ENCODE results near the gene ATP5ME.

The ATP5ME gene

DNA sequence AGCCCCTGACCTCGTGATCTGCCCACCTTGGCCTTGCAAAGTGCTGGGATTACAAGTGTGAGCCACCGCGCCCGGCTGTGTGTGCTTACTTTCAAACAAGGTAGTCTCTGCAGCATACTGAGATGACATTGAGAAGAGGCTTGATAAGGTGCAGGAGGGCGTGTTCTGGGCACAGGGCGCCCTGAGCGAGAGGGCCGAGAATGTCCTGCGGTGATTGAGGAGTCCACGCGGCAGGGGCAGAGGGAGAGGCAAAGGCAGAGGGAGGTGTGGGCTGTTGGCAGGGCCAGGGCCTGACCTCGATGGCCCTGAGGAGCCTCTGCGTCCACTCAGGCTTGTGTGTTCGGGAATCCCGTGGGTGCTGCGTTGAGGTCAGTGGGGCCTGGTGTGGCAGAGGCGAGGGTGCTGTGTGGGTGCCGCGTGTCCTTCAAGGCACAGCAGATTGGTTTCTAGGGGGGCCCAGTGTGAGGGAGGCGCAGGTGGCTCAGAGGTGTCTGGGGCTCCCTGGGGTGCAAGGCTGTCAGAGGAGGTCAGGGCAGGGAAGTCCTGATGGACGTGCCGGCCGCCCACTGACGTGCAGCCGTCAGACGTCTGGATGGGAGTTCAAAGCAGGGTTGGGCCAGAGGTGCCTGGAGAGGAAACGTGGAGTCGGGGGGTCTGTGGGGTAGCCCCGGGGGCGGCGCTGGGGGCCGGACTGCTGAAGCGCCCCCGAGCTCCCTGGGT, 43.7 kb upstream of the ATP5ME start:
- TF ChIP-seq, protein P1, sequence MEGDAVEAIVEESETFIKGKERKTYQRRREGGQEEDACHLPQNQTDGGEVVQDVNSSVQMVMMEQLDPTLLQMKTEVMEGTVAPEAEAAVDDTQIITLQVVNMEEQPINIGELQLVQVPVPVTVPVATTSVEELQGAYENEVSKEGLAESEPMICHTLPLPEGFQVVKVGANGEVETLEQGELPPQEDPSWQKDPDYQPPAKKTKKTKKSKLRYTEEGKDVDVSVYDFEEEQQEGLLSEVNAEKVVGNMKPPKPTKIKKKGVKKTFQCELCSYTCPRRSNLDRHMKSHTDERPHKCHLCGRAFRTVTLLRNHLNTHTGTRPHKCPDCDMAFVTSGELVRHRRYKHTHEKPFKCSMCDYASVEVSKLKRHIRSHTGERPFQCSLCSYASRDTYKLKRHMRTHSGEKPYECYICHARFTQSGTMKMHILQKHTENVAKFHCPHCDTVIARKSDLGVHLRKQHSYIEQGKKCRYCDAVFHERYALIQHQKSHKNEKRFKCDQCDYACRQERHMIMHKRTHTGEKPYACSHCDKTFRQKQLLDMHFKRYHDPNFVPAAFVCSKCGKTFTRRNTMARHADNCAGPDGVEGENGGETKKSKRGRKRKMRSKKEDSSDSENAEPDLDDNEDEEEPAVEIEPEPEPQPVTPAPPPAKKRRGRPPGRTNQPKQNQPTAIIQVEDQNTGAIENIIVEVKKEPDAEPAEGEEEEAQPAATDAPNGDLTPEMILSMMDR (IDR thresholded peaks at IDR 0.05; ENCODE audit: low read depth, low read length): no peak
- no peak overlapping the region for H3K4me3 ChIP-seq (ENCODE audit: low read depth, low read length)

DNA sequence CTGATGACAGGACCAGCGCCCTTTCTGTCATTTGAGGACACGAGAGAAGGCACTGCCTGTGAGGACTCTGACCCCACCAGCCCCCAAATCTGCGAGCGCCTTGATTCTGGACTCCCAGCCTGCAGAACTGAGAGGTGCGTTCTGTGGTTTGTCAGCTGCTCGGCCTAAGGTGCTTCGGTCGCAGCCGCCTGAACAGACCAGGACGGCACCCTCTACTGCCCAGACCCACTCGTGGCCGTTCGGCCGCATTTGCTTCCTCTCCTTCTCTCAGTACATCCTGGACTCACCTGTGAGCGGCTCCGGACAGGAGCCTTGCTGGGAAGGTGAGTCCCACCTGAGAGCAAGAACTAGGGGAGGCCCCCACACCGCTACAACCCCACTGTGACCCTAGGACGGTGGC, 40.0 kb upstream of the ATP5ME start:
- no peak overlapping the region for H3K4me3 ChIP-seq (ENCODE audit: low read depth, low read length)
- TF ChIP-seq, protein P1 (IDR thresholded peaks at IDR 0.05; ENCODE audit: low read depth, low read length): no peak

DNA sequence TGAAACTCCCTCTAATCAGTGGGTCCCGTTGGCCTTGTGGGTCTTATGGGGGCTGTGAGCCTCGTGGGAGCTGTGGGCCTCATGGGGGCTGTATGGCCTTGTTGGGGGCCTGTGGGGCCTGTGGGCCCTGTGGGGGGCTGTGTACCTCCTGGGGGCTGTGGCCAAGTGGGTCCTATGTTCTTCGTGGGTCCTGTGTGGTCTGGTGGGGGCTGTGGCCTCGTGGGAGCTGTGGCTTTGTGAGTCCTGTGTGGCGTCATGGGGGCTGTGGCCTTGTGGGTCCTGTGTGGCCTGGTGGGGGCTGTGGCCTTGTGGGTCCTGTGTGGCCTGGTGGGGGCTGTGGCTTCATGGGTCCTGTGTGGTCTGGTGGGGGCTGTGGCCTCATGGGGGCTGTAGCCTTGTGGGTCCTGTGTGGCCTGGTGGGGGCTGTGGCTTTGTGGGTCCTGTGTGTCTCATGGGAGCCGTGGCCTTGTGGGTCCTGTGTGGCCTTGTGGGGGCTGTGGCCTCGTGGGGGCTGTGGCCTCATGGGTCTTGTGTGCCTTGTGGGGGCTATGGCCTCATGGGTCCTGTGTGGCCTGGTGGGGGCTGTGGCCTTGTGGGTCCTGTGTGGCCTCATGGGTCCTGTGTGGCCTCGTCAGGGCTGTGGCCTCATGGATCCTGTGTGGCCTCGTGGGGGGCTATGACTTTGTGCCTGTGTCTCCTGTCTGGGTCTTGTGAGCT, 39.0 kb upstream of the ATP5ME start:
- TF ChIP-seq, protein P1 (IDR thresholded peaks at IDR 0.05; ENCODE audit: low read depth, low read length): no peak
- no peak overlapping the region for H3K4me3 ChIP-seq (ENCODE audit: low read depth, low read length)

DNA sequence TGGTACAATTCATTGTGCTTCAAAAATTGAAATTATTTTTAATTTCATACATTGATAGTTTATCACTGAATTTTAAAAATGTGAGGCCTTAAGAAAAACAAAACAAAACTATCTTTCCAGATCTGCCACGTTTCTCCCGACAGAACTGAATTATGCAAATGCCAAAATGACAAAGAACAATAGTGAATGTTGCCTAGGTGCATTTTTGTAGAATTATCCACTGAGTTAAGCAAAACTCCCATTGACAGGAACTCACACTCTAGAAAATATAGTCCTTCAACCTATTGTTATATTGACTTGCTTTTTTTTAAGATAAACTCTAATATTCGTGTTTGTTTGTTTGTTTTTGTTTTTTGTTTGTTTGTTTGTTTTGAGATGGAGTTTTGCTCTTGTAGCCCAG, 38.0 kb upstream of the ATP5ME start:
- no peak overlapping the region for H3K4me3 ChIP-seq (ENCODE audit: low read depth, low read length)
- TF ChIP-seq, protein P1 (IDR thresholded peaks at IDR 0.05; ENCODE audit: low read depth, low read length): no peak

DNA sequence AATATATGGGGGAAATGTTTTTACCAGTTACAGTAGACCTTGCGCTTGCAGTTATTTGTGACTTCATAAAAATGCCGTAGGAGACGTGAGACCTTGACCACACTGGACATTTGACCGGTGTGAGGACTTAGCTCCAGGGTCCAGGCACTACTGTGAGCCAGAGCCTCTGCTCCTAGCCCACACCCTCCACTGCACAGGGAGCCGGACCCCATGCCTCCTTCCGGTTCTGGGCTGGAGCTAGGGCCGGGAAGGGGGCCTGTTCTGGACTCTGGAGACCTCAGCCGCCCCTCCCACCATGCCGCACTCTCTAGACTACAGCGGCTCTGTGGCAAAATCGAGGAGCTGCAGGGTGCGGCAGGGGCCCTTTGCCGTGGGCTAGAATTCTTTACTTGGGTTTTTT, 36.8 kb upstream of the ATP5ME start:
- no peak overlapping the region for H3K4me3 ChIP-seq (ENCODE audit: low read depth, low read length)
- TF ChIP-seq, protein P1 (IDR thresholded peaks at IDR 0.05; ENCODE audit: low read depth, low read length): no peak

DNA sequence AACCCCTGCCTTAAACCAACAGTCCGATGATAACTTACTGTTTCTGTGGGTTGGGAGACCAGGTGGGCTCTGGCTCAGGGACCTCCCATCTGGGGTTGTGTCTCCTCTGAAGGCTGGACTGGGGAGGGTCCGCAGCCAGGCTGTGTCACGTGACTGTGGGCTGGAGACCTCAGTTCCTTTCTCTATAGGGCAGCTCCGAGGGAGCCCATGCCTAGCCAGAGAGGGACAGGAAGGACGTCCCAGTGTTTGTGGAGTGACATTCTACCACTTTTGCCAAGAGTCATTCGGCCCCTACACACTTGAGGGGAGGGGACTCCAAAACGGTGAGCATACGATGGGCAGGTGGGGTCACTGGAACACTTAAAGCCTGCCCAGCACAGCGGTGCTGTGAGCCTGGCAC, 36.0 kb upstream of the ATP5ME start:
- no peak overlapping the region for H3K4me3 ChIP-seq (ENCODE audit: low read depth, low read length)
- TF ChIP-seq, protein P1 (IDR thresholded peaks at IDR 0.05; ENCODE audit: low read depth, low read length): no peak

DNA sequence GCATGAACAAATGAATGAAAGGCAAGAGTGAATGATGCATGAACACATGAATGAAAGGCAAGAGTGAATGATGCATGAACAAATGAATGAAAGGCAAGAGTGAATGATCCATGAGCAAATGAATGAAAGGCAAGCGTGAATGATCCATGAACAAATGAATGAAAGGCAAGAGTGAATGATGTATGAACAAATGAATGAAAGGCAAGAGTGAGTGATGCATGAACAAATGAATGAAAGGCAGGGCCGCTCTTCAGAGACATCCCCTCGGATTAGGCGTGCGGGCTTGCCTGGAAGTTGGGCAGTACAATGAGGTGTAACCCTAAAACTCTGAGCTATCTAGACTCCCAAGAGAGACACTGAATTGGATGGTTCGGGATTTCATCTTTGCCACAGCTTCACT, 35.3 kb upstream of the ATP5ME start:
- TF ChIP-seq, protein P1 (IDR thresholded peaks at IDR 0.05; ENCODE audit: low read depth, low read length): no peak
- H3K4me3 ChIP-seq (ENCODE audit: low read depth, low read length): no peak overlapping the region
